Superior temporal gyrus (tissue), 1 donor: ENCODE data around the gene RELCH.

Experiments used
- DNase-seq: peaks from one replicate; pipeline ENCODE4 v3.0.0-alpha.2; 2016; ENCODE audit errors: extremely low spot score

RELCH gene

GRCh38 chr18:62324181-62324828, 137.2 kb downstream of the RELCH start:
- DNase-seq: no peak

GRCh38 chr18:62324917-62325805, 138.1 kb downstream of the RELCH start, which contains the start of gene TNFRSF11A:
Gene TNFRSF11A, plus strand, starts transcription at chr18:62325310. Its CDS starts 43 bp downstream, at chr18:62325353.
- DNase-seq: no peak

- DNase-seq: no peak
Measured at GRCh38 chr18:62325806-62326645, 139.0 kb downstream of the RELCH start.

- no peak for DNase-seq
Measured at GRCh38 chr18:62326646-62327348, 139.7 kb downstream of the RELCH start.

- no peak for DNase-seq
Measured at GRCh38 chr18:62327977-62328376, 140.9 kb downstream of the RELCH start.

- no peak for DNase-seq
Measured at GRCh38 chr18:62328586-62329525, 141.8 kb downstream of the RELCH start.

GRCh38 chr18:62329691-62330454, 142.8 kb downstream of the RELCH start:
- no peak for DNase-seq

- DNase-seq: no peak
Measured at GRCh38 chr18:62330650-62331049, 143.6 kb downstream of the RELCH start.

GRCh38 chr18:62331581-62332356, 144.7 kb downstream of the RELCH start:
- DNase-seq: no peak

GRCh38 chr18:62332431-62332830, 145.4 kb downstream of the RELCH start:
- no peak for DNase-seq

- no peak for DNase-seq
Measured at GRCh38 chr18:62332964-62333695, 146.1 kb downstream of the RELCH start.

- DNase-seq: no peak
Measured at GRCh38 chr18:62334120-62334519, 147.1 kb downstream of the RELCH start.

- DNase-seq: no peak
Measured at GRCh38 chr18:62335494-62335893, 148.4 kb downstream of the RELCH start.

- DNase-seq: no peak
Measured at GRCh38 chr18:62336618-62337017, 149.6 kb downstream of the RELCH start.

GRCh38 chr18:62337336-62337735, 150.3 kb downstream of the RELCH start:
- no peak for DNase-seq

GRCh38 chr18:62338446-62339105, 151.5 kb downstream of the RELCH start:
- DNase-seq: no peak
